Measurements from ENCODE around the gene RAB24. TPM values are rescaled to one million over a fixed set of nuclear protein-coding genes. Genes with fewer than 3 reads are reported as not detected.

RAB24 gene
- total and polyA plus RNA-seq, 2 donors (not counting 1 experiment from before 2014, with no cell fraction given) = 25.9 to 34.2 TPM

DNA sequence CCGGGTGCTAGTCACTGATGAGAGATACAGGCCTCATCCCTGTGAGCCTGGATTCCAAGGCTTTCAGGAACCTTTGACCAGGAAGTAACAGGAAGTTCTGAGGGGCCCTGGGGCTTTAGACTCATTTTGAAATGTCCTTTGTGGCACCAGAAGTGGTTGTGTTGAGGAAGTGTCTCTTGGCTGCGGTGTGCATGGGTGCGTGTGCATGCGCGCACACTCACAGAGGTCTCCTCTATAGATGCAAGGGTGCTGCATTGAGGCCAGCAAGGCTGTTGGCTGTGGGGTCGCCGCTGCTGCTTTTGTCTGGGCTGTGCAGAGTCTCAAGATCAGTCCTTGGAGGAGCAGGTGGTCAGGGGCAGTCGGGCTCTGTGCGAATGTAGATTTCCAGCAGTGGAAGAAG lies 7.6 kb downstream of the RAB24 start:
- Histone ChIP-seq H3K27me3 (ENCODE audit: control insufficient read depth, insufficient read depth, low read length) (no peaks in the 10 kb centered on the region), H3K4me1 (ENCODE audit: control insufficient read depth, extremely low read depth, insufficient read depth, low read length) (peaks cover 4% of the 10 kb centered on the region), H3K9ac (ENCODE audit: insufficient read depth, low read length) (no peak overlapping the region), H3K4me3 (replicated peaks in 1 of 4; ENCODE audit: control extremely low read depth in 1 of 4, insufficient read depth in 1 of 4, low read depth in 3 of 4, low read length in 4 of 4) (no peak overlapping the region), H3K27ac (ENCODE audit: insufficient read depth, low read length) (no peak overlapping the region), H4K20me1 (ENCODE audit: control insufficient read depth, extremely low read depth, insufficient read depth, low read length) (no peaks in the 10 kb centered on the region), H3K9me3 (ENCODE audit: control insufficient read depth, insufficient read depth, low read depth, low read length) (no peaks in the 10 kb centered on the region), H3K4me2 (ENCODE audit: extremely low read depth, insufficient read depth, low read length) (no peak overlapping the region), H3K36me3 (ENCODE audit: control insufficient read depth, insufficient read depth, low read length) (peaks cover 15% of the 10 kb centered on the region), H3K79me2 (ENCODE audit: control insufficient read depth, insufficient read depth, low read length) (no peaks in the 10 kb centered on the region), H2AFZ (ENCODE audit: low read length) (no peak overlapping the region)
- TF ChIP-seq EZH2 (IDR thresholded peaks at IDR 0.05; ENCODE audit: low read length, missing control alignments) = no peak
- TF ChIP-seq, protein P1, sequence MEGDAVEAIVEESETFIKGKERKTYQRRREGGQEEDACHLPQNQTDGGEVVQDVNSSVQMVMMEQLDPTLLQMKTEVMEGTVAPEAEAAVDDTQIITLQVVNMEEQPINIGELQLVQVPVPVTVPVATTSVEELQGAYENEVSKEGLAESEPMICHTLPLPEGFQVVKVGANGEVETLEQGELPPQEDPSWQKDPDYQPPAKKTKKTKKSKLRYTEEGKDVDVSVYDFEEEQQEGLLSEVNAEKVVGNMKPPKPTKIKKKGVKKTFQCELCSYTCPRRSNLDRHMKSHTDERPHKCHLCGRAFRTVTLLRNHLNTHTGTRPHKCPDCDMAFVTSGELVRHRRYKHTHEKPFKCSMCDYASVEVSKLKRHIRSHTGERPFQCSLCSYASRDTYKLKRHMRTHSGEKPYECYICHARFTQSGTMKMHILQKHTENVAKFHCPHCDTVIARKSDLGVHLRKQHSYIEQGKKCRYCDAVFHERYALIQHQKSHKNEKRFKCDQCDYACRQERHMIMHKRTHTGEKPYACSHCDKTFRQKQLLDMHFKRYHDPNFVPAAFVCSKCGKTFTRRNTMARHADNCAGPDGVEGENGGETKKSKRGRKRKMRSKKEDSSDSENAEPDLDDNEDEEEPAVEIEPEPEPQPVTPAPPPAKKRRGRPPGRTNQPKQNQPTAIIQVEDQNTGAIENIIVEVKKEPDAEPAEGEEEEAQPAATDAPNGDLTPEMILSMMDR (conservative IDR thresholded peaks at IDR 0.05 in 1 of 2, IDR thresholded peaks at IDR 0.05 in 1 of 2; ENCODE audit: low read depth in 1 of 2, low read length in 2 of 2) = no peak
- DNase-seq (ENCODE audit: low read depth in 2 of 2) = no peak

DNA sequence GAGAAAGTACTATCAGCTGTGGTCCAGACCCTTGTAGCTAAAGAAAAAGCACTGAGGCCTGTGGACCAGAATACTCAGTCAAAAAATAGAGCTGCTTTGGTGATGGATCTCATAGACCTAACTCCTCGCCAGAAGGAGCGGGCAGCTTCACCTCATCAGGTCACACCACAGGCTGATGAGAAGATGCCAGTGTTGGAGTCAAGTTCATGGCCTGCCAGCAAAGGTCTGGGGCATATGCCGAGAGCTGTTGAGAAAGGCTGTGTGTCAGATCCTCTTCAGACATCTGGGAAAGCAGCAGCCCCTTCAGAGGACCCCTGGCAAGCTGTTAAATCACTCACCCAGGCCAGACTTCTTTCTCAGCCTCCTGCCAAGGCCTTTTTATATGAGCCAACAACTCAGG lies 8.9 kb downstream of the RAB24 start:
- Histone ChIP-seq H3K9me3 (ENCODE audit: control insufficient read depth, insufficient read depth, low read depth, low read length) (no peaks in the 10 kb centered on the region), H3K79me2 (ENCODE audit: control insufficient read depth, insufficient read depth, low read length) (no peaks in the 10 kb centered on the region), H4K20me1 (ENCODE audit: control insufficient read depth, extremely low read depth, insufficient read depth, low read length) (no peaks in the 10 kb centered on the region), H3K36me3 (ENCODE audit: control insufficient read depth, insufficient read depth, low read length) (peaks cover 15% of the 10 kb centered on the region), H3K27ac (ENCODE audit: insufficient read depth, low read length) (no peak overlapping the region), H3K4me3 (replicated peaks in 1 of 4; ENCODE audit: control extremely low read depth in 1 of 4, insufficient read depth in 1 of 4, low read depth in 3 of 4, low read length in 4 of 4) (no peak overlapping the region), H3K9ac (ENCODE audit: insufficient read depth, low read length) (no peak overlapping the region), H3K4me2 (ENCODE audit: extremely low read depth, insufficient read depth, low read length) (no peak overlapping the region), H3K27me3 (ENCODE audit: control insufficient read depth, insufficient read depth, low read length) (no peaks in the 10 kb centered on the region), H2AFZ (ENCODE audit: low read length) (no peak overlapping the region), H3K4me1 (ENCODE audit: control insufficient read depth, extremely low read depth, insufficient read depth, low read length) (no peaks in the 10 kb centered on the region)
- TF ChIP-seq EZH2 (IDR thresholded peaks at IDR 0.05; ENCODE audit: low read length, missing control alignments) = no peak
- TF ChIP-seq, protein P1 (conservative IDR thresholded peaks at IDR 0.05 in 1 of 2, IDR thresholded peaks at IDR 0.05 in 1 of 2; ENCODE audit: low read depth in 1 of 2, low read length in 2 of 2) = no peak
- no peak for DNase-seq (ENCODE audit: low read depth in 2 of 2)

DNA sequence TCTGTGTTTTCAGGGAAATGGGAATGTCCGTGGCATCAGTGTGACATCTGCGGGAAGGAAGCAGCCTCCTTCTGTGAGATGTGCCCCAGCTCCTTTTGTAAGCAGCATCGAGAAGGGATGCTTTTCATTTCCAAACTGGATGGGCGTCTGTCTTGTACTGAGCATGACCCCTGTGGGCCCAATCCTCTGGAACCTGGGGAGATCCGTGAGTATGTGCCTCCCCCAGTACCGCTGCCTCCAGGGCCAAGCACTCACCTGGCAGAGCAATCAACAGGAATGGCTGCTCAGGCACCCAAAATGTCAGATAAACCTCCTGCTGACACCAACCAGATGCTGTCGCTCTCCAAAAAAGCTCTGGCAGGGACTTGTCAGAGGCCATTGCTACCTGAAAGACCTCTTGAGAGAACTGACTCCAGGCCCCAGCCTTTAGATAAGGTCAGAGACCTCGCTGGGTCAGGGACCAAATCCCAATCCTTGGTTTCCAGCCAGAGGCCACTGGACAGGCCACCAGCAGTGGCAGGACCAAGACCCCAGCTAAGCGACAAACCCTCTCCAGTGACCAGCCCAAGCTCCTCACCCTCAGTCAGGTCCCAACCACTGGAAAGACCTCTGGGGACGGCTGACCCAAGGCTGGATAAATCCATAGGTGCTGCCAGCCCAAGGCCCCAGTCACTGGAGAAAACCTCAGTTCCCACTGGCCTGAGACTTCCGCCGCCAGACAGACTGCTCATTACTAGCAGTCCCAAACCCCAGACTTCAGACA lies 9.5 kb downstream of the RAB24 start:
- Histone ChIP-seq H2AFZ (ENCODE audit: low read length) (no peak overlapping the region), H3K4me2 (ENCODE audit: extremely low read depth, insufficient read depth, low read length) (no peak overlapping the region), H4K20me1 (ENCODE audit: control insufficient read depth, extremely low read depth, insufficient read depth, low read length) (no peaks in the 10 kb centered on the region), H3K9me3 (ENCODE audit: control insufficient read depth, insufficient read depth, low read depth, low read length) (no peaks in the 10 kb centered on the region), H3K27ac (ENCODE audit: insufficient read depth, low read length) (no peak overlapping the region), H3K4me3 (replicated peaks in 1 of 4; ENCODE audit: control extremely low read depth in 1 of 4, insufficient read depth in 1 of 4, low read depth in 3 of 4, low read length in 4 of 4) (no peak overlapping the region), H3K79me2 (ENCODE audit: control insufficient read depth, insufficient read depth, low read length) (no peaks in the 10 kb centered on the region), H3K36me3 (ENCODE audit: control insufficient read depth, insufficient read depth, low read length) (peaks cover 15% of the 10 kb centered on the region), H3K4me1 (ENCODE audit: control insufficient read depth, extremely low read depth, insufficient read depth, low read length) (no peaks in the 10 kb centered on the region), H3K9ac (ENCODE audit: insufficient read depth, low read length) (no peak overlapping the region), H3K27me3 (ENCODE audit: control insufficient read depth, insufficient read depth, low read length) (no peaks in the 10 kb centered on the region)
- DNase-seq (ENCODE audit: low read depth in 2 of 2) = no peak
- TF ChIP-seq EZH2 (IDR thresholded peaks at IDR 0.05; ENCODE audit: low read length, missing control alignments) = no peak
- TF ChIP-seq, protein P1 (conservative IDR thresholded peaks at IDR 0.05 in 1 of 2, IDR thresholded peaks at IDR 0.05 in 1 of 2; ENCODE audit: low read depth in 1 of 2, low read length in 2 of 2) = no peak
